Activated T-helper 2 cell treated with anti-CD3 and anti-CD28 coated beads, Interferon-gamma antibody, Interleukin-2, Interleukin-4, amounts not matched to agents 10 μg/mL and 5 μg/mL and 100 μg/mL, durations not matched to agents 14 hours and 24 hours and 36 hours (primary cell): ENCODE measurements around the gene NAT14. TPM values are rescaled to one million over a fixed set of nuclear protein-coding genes. Genes with fewer than 3 reads are reported as not detected.
"Not testable (repeated sequence)": the region's sequence is repeated elsewhere in the genome, so short reads cannot be mapped to it uniquely, and the experiment has no call there.

Experiments used
- DNase-seq: peaks from one replicate; pipeline ENCODE4 v3.0.0; 2021; ENCODE audit warnings: low spot score
- H3K27ac Mint-ChIP-seq: one replicate; pipeline ENCODE4 v1.8.0; 2021; ENCODE audit warnings: mixed read lengths
- H3K27me3 Mint-ChIP-seq: one replicate; pipeline ENCODE4 v1.8.0; 2021; ENCODE audit warnings: low read depth, mixed read lengths
- H3K36me3 Mint-ChIP-seq: one replicate; pipeline ENCODE4 v1.8.0; 2021; ENCODE audit warnings: low read depth, mixed read lengths
- H3K4me1 Mint-ChIP-seq: one replicate; pipeline ENCODE4 v1.8.0; 2021; ENCODE audit warnings: low read depth, mixed read lengths
- H3K4me3 Mint-ChIP-seq: one replicate; pipeline ENCODE4 v1.8.0; 2021; ENCODE audit warnings: low read depth, mild to moderate bottlenecking, moderate library complexity, mixed read lengths
- H3K9me3 Mint-ChIP-seq: one replicate; pipeline ENCODE4 v1.8.0; 2021; ENCODE audit warnings: mixed read lengths
- intact Hi-C: fragments of 100-400 bp; cut with micrococcal nuclease; formaldehyde crosslinking; loops from one replicate; pipeline ENCODE4 v1.15.1; 2023
- total RNA-seq: library from RNA; stranded (reverse); gene quantifications from 2 replicates; pipeline ENCODE4 v1.2.3, GENCODE V29; 2022

Gene NAT14
- total RNA-seq, 1 donor from 2014 or later = 20.0 TPM

- no peak overlapping the region for H3K27ac Mint-ChIP-seq
- H3K4me3 Mint-ChIP-seq = no peak overlapping the region
- intact Hi-C loops = no loop called here
- DNase-seq = no peak
- no peaks in the 10 kb centered on the region for H3K9me3 Mint-ChIP-seq
- H3K27me3 Mint-ChIP-seq = no peaks in the 10 kb centered on the region
- no peaks in the 10 kb centered on the region for H3K4me1 Mint-ChIP-seq
- H3K36me3 Mint-ChIP-seq = no peaks in the 10 kb centered on the region
Measured at GRCh38 chr19:55525289-55526101, 40.5 kb downstream of the NAT14 start.

- no peak overlapping the region for H3K4me3 Mint-ChIP-seq
- no peak for DNase-seq
- no peaks in the 10 kb centered on the region for H3K36me3 Mint-ChIP-seq
- intact Hi-C loops = no loop called here
- H3K9me3 Mint-ChIP-seq = no peaks in the 10 kb centered on the region
- no peaks in the 10 kb centered on the region for H3K4me1 Mint-ChIP-seq
- no peaks in the 10 kb centered on the region for H3K27me3 Mint-ChIP-seq
- H3K27ac Mint-ChIP-seq = no peak overlapping the region
Measured at GRCh38 chr19:55526216-55527196, 41.5 kb downstream of the NAT14 start.

GRCh38 chr19:55527197-55528029 is 42.4 kb downstream of the NAT14 start:
- Mint-ChIP-seq H3K4me1 (no peaks in the 10 kb centered on the region), H3K27ac (no peak overlapping the region), H3K9me3 (no peaks in the 10 kb centered on the region), H3K4me3 (no peak overlapping the region), H3K27me3 (no peaks in the 10 kb centered on the region), H3K36me3 (no peaks in the 10 kb centered on the region)
- DNase-seq = no peak
- intact Hi-C loops = no loop called here

- H3K9me3 Mint-ChIP-seq = no peaks in the 10 kb centered on the region
- H3K4me1 Mint-ChIP-seq = no peaks in the 10 kb centered on the region
- no peak for DNase-seq
- no peak overlapping the region for H3K27ac Mint-ChIP-seq
- H3K27me3 Mint-ChIP-seq = no peaks in the 10 kb centered on the region
- no peak overlapping the region for H3K4me3 Mint-ChIP-seq
- intact Hi-C loops = no loop called here
- H3K36me3 Mint-ChIP-seq = no peaks in the 10 kb centered on the region
Measured at GRCh38 chr19:55528030-55528803, 43.2 kb downstream of the NAT14 start.

GRCh38 chr19:55529636-55530234 is 44.7 kb downstream of the NAT14 start:
- no peak overlapping the region for H3K27ac Mint-ChIP-seq
- intact Hi-C loops = no loop called here
- no peak overlapping the region for H3K4me3 Mint-ChIP-seq

GRCh38 chr19:55530996-55531395 is 46.0 kb downstream of the NAT14 start:
- no peak for DNase-seq
- H3K27ac Mint-ChIP-seq = no peak overlapping the region
- no peaks in the 10 kb centered on the region for H3K4me1 Mint-ChIP-seq
- H3K27me3 Mint-ChIP-seq = no peaks in the 10 kb centered on the region
- intact Hi-C loops = no loop called here
- H3K36me3 Mint-ChIP-seq = no peaks in the 10 kb centered on the region
- no peaks in the 10 kb centered on the region for H3K9me3 Mint-ChIP-seq
- H3K4me3 Mint-ChIP-seq = no peak overlapping the region

More at GRCh38 chr19:55529636-55530234, 44.7 kb downstream of the NAT14 start:
- H3K27me3 Mint-ChIP-seq = no peaks in the 10 kb centered on the region
- no peaks in the 10 kb centered on the region for H3K36me3 Mint-ChIP-seq
- no peak for DNase-seq
- H3K4me1 Mint-ChIP-seq = no peaks in the 10 kb centered on the region
- no peaks in the 10 kb centered on the region for H3K9me3 Mint-ChIP-seq

DNA sequence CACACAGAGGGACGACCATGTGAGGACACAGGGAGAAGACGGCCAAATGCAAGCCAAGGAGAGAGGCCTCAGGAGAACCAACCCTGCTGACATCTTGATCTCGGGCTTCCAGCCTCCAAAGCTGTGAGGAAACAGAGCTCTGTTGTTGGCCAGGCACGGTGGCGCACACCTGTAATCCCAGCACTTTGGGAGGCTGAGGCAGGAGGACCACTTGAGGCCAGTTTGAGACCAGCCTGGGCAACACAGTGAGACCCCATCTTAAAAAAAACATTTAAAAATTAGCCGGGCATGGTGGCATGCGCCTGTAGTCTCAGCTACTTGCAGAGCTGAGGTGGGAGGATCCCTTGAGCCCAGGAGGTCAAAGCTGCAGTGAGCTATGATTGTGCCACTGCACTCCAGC is 49.3 kb downstream of the NAT14 start:
- DNase-seq, H3K36me3 Mint-ChIP-seq, H3K27me3 Mint-ChIP-seq, H3K4me1 Mint-ChIP-seq, H3K9me3 Mint-ChIP-seq, H3K27ac Mint-ChIP-seq, intact Hi-C loops, H3K4me3 Mint-ChIP-seq: not testable (repeated sequence)

GRCh38 chr19:55535173-55535964 is 50.4 kb downstream of the NAT14 start:
- no peak for DNase-seq
- no peaks in the 10 kb centered on the region for H3K9me3 Mint-ChIP-seq
- no peak overlapping the region for H3K27ac Mint-ChIP-seq
- H3K4me3 Mint-ChIP-seq = no peak overlapping the region
- no peaks in the 10 kb centered on the region for H3K4me1 Mint-ChIP-seq
- H3K27me3 Mint-ChIP-seq = no peaks in the 10 kb centered on the region
- no peaks in the 10 kb centered on the region for H3K36me3 Mint-ChIP-seq
- intact Hi-C loops = no loop called here

DNA sequence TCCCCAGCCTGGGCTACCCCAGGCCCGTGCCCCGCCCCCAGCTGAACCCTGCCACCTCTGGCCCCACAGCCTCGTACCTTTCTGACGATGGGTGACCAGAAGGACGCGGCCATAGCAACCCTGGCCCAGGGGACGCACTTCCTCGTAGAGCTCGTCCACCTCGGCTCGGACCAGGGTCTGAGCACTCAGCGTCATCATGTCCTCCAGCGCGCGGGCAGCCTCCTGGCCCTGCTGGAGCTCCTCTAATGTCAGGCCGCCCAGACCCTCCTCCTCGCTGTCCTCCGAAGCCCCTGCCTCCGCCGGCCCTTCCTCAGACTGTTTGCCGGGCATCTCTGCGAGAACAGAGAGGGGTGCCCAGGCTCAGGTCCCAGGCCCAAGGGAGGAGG is 51.0 kb downstream of the NAT14 start:
- Mint-ChIP-seq H3K36me3 (no peaks in the 10 kb centered on the region), H3K4me3 (no peak overlapping the region), H3K4me1 (no peaks in the 10 kb centered on the region), H3K9me3 (no peaks in the 10 kb centered on the region), H3K27me3 (no peaks in the 10 kb centered on the region), H3K27ac (no peak overlapping the region)
- DNase-seq = no peak
- intact Hi-C loops = no loop called here

GRCh38 chr19:55536366-55536765 is 51.4 kb downstream of the NAT14 start:
- intact Hi-C loops = no loop called here
- Mint-ChIP-seq H3K27me3 (no peaks in the 10 kb centered on the region), H3K4me3 (no peak overlapping the region)

More at GRCh38 chr19:55536366-55536765, 51.4 kb downstream of the NAT14 start:
- Mint-ChIP-seq H3K4me1 (no peaks in the 10 kb centered on the region), H3K27ac (no peak overlapping the region), H3K9me3 (no peaks in the 10 kb centered on the region), H3K36me3 (no peaks in the 10 kb centered on the region)
- DNase-seq = no peak
